ENCODE measurements around the gene FGF4.
"Not testable (repeated sequence)": the region's sequence is repeated elsewhere in the genome, so short reads cannot be mapped to it uniquely, and the experiment has no call there.

Gene FGF4

GRCh38 chr11:69773626-69774353, 1.4 kb downstream of the FGF4 start:
- DNase-seq (ENCODE audit: low read depth, low spot score), result no peak

GRCh38 chr11:69771466-69771865, 3.7 kb downstream of the FGF4 start:
- DNase-seq (ENCODE audit: low read depth, low spot score), result no peak

GRCh38 chr11:69770540-69770939, 4.6 kb downstream of the FGF4 start:
- no peak for DNase-seq (ENCODE audit: low read depth, low spot score)

GRCh38 chr11:69765498-69765995, 9.6 kb downstream of the FGF4 start:
- no peak for DNase-seq (ENCODE audit: low read depth, low spot score)

- not testable (repeated sequence) for DNase-seq (ENCODE audit: low read depth, low spot score)
Observed at GRCh38 chr11:69764918-69765317, 10.2 kb downstream of the FGF4 start.

GRCh38 chr11:69760319-69760718, 14.8 kb downstream of the FGF4 start:
- no peak for DNase-seq (ENCODE audit: low read depth, low spot score)

GRCh38 chr11:69752890-69753289, 22.3 kb downstream of the FGF4 start:
- DNase-seq (ENCODE audit: low read depth, low spot score), result no peak

- no peak for DNase-seq (ENCODE audit: low read depth, low spot score)
Observed at GRCh38 chr11:69750875-69751597, 24.1 kb downstream of the FGF4 start.

- DNase-seq (ENCODE audit: low read depth, low spot score), result no peak
Observed at GRCh38 chr11:69750108-69750850, 24.9 kb downstream of the FGF4 start.

- no peak for DNase-seq (ENCODE audit: low read depth, low spot score)
Observed at GRCh38 chr11:69748637-69749036, 26.5 kb downstream of the FGF4 start.

GRCh38 chr11:69746752-69747742, 28.1 kb downstream of the FGF4 start:
- no peak for DNase-seq (ENCODE audit: low read depth, low spot score)

GRCh38 chr11:69746140-69746539, 29.0 kb downstream of the FGF4 start:
- DNase-seq (ENCODE audit: low read depth, low spot score), result no peak

GRCh38 chr11:69745201-69745600, 29.9 kb downstream of the FGF4 start:
- DNase-seq (ENCODE audit: low read depth, low spot score), result no peak

GRCh38 chr11:69744435-69744834, 30.7 kb downstream of the FGF4 start:
- DNase-seq (ENCODE audit: low read depth, low spot score), result peak; percentile 48

GRCh38 chr11:69734841-69735240, 40.3 kb downstream of the FGF4 start:
- no peak for DNase-seq (ENCODE audit: low read depth, low spot score)

GRCh38 chr11:69734367-69734766, 40.8 kb downstream of the FGF4 start:
- no peak for DNase-seq (ENCODE audit: low read depth, low spot score)

GRCh38 chr11:69732910-69733309, 42.2 kb downstream of the FGF4 start:
- DNase-seq (ENCODE audit: low read depth, low spot score), result no peak

- no peak for DNase-seq (ENCODE audit: low read depth, low spot score)
Observed at GRCh38 chr11:69731110-69731509, 44.0 kb downstream of the FGF4 start.

GRCh38 chr11:69730500-69730899, 44.6 kb downstream of the FGF4 start:
- no peak for DNase-seq (ENCODE audit: low read depth, low spot score)

GRCh38 chr11:69729252-69729651, 45.9 kb downstream of the FGF4 start:
- DNase-seq (ENCODE audit: low read depth, low spot score), result no peak

GRCh38 chr11:69727266-69727665, 47.9 kb downstream of the FGF4 start:
- no peak for DNase-seq (ENCODE audit: low read depth, low spot score)
